Prostate gland (tissue), 2 donors: ENCODE measurements around the gene PTPN12. TPM values are rescaled to one million over a fixed set of nuclear protein-coding genes. Genes with fewer than 3 reads are reported as not detected.
"Not testable (repeated sequence)": the region's sequence is repeated elsewhere in the genome, so short reads cannot be mapped to it uniquely, and the experiment has no call there.

Experiments used
- DNase-seq: peaks from one replicate; pipeline ENCODE4 v3.0.0-alpha.2; 2019; ENCODE audit warnings: low spot score
- H3K27ac ChIP-seq, 2 donors: fragments of 200-600 bp; sonication (generic); 2 replicates each; pipeline ENCODE4 v1.5.1; 2017 to 2019
- H3K27me3 ChIP-seq: fragments of 200-600 bp; sonication (generic); replicated peaks from 2 replicates; pipeline ENCODE4 v1.5.1; 2019; ENCODE audit not compliant: insufficient read depth
- H3K36me3 ChIP-seq, 2 donors: fragments of 200-600 bp; sonication (generic); 1 replicate in 1 of 2; 2 replicates in 1 of 2; pipeline versions ENCODE4 v1.5.1 to v1.8.1; 2017 to 2019
- H3K4me1 ChIP-seq: fragments of 200-600 bp; sonication (generic); replicated peaks from 2 replicates; pipeline ENCODE4 v1.5.1; 2019
- H3K4me3 ChIP-seq, 2 donors: fragments of 200-600 bp; sonication (generic); 2 replicates each; pipeline ENCODE4 v1.5.1; 2017 to 2019
- H3K9me3 ChIP-seq: fragments of 200-600 bp; sonication (generic); 2 replicates; pipeline ENCODE4 v1.5.1; 2017
- CTCF ChIP-seq, 4 experiments: fragments of 200-600 bp in 2 of 4; fragments of 450-650 bp in 2 of 4; sonication (generic) in 2 of 4; IDR thresholded peaks; 1 replicate in 3 of 4; 2 replicates in 1 of 4; pipeline ENCODE4 v1.5.1; 2016 to 2019; ENCODE audit warnings: antibody characterized with exemption in 4 of 4, mild to moderate bottlenecking in 2 of 4, moderate library complexity in 2 of 4
- POLR2A ChIP-seq: fragments of 450-650 bp; IDR thresholded peaks from one replicate; pipeline ENCODE4 v1.6.1; 2016; ENCODE audit warnings: antibody characterized with exemption, mild to moderate bottlenecking
- POLR2AphosphoS5 ChIP-seq: sonication (generic); formaldehyde crosslinking; IDR thresholded peaks from one replicate; pipeline ENCODE4 v1.6.1; 2017; ENCODE audit warnings: antibody characterized with exemption
- WGBS: methylation state at CpG from one replicate; pipeline ENCODE4 v1.1.5; 2018; 5-methylcytosine and 5-hydroxymethylcytosine counted together
- intact Hi-C: fragments of 100-400 bp; cut with DNase I; formaldehyde crosslinking; loops from one replicate; pipeline ENCODE4 v1.14.2; 2022
- total RNA-seq, 2 donors: library from RNA; depleted of rRNA; stranded (reverse); fragments of >200 nt; gene quantifications; one replicate each; pipeline ENCODE4 v1.1.0, GENCODE V29; 2016

The PTPN12 gene
- total RNA-seq, 2 donors from 2014 or later: 28.0 to 63.6 TPM

- Histone ChIP-seq H3K36me3 (no peaks in the 10 kb centered on the region), H3K27ac (no peak overlapping the region), H3K4me3 (no peak overlapping the region), H3K9me3 (no peaks in the 10 kb centered on the region), H3K27me3 (no peaks in the 10 kb centered on the region), H3K4me1 (no peaks in the 10 kb centered on the region)
- intact Hi-C loops: no loop called here
- TF ChIP-seq POLR2A (no peak), CTCF (IDR thresholded peaks at IDR 0.05) (no peak)
- DNase-seq: no peak
Measured at GRCh38 chr7:77504951-77505350, 32.1 kb upstream of the PTPN12 start.

- WGBS: 100% methylated on average over 1 of the region's 1 CpG
- Histone ChIP-seq H3K4me3 (no peak overlapping the region), H3K27ac (no peak overlapping the region), H3K4me1 (no peaks in the 10 kb centered on the region), H3K9me3 (no peaks in the 10 kb centered on the region), H3K36me3 (no peaks in the 10 kb centered on the region), H3K27me3 (no peaks in the 10 kb centered on the region)
- DNase-seq: no peak
- intact Hi-C loops: no loop called here
- TF ChIP-seq CTCF (IDR thresholded peaks at IDR 0.05) (no peak), POLR2AphosphoS5 (no peak), POLR2A (no peak)
Measured at GRCh38 chr7:77506899-77507298, 30.2 kb upstream of the PTPN12 start.

- H3K27ac ChIP-seq, H3K4me1 ChIP-seq, H3K4me3 ChIP-seq, intact Hi-C loops, H3K9me3 ChIP-seq, H3K36me3 ChIP-seq, H3K27me3 ChIP-seq, DNase-seq: not testable (repeated sequence)
- WGBS: 61% methylated on average over 5 of the region's 5 CpGs
Measured at GRCh38 chr7:77513002-77513670, 24.0 kb upstream of the PTPN12 start.

- no peak for DNase-seq
- H3K4me3 ChIP-seq: no peak overlapping the region
- intact Hi-C loops: no loop called here
- H3K9me3 ChIP-seq: no peaks in the 10 kb centered on the region
- H3K27me3 ChIP-seq: no peaks in the 10 kb centered on the region
- no peak overlapping the region for H3K27ac ChIP-seq
- no peaks in the 10 kb centered on the region for H3K36me3 ChIP-seq
- TF ChIP-seq CTCF (IDR thresholded peaks at IDR 0.05) (no peak), POLR2A (no peak), POLR2AphosphoS5 (no peak)
- no peaks in the 10 kb centered on the region for H3K4me1 ChIP-seq
- 89% methylated on average over 3 of the region's 3 CpGs for WGBS
Measured at GRCh38 chr7:77516085-77516484, 21.0 kb upstream of the PTPN12 start.

GRCh38 chr7:77520261-77520660 is 16.8 kb upstream of the PTPN12 start:
- TF ChIP-seq CTCF (IDR thresholded peaks at IDR 0.05) (no peak), POLR2AphosphoS5 (no peak), POLR2A (no peak)
- no peaks in the 10 kb centered on the region for H3K4me1 ChIP-seq
- intact Hi-C loops: no loop called here
- no peaks in the 10 kb centered on the region for H3K36me3 ChIP-seq
- 73% methylated on average over 1 of the region's 1 CpG for WGBS
- no peak overlapping the region for H3K27ac ChIP-seq
- no peaks in the 10 kb centered on the region for H3K27me3 ChIP-seq
- H3K4me3 ChIP-seq: no peak overlapping the region
- no peak for DNase-seq
- no peaks in the 10 kb centered on the region for H3K9me3 ChIP-seq

- 97% methylated on average over 5 of the region's 5 CpGs for WGBS
- intact Hi-C loops, H3K9me3 ChIP-seq: not testable (repeated sequence)
Measured at GRCh38 chr7:77521537-77521936, 15.6 kb upstream of the PTPN12 start.

More at GRCh38 chr7:77521537-77521936, 15.6 kb upstream of the PTPN12 start:
- not testable (repeated sequence) for H3K27ac ChIP-seq, H3K4me3 ChIP-seq, H3K27me3 ChIP-seq, H3K36me3 ChIP-seq, DNase-seq, H3K4me1 ChIP-seq
